HG03135 (cell line): ENCODE data around the gene RAP1GDS1.
"Not testable (repeated sequence)": the region's sequence is repeated elsewhere in the genome, so short reads cannot be mapped to it uniquely, and the experiment has no call there.

Source experiments
- ATAC-seq: cut with Tn5 transposase; IDR thresholded peaks from one replicate; pipeline ENCODE4 v1.9.1; 2021; ENCODE audit warnings: mild to moderate bottlenecking, moderate library complexity; ENCODE audit not compliant: unreplicated experiment

Gene RAP1GDS1

DNA sequence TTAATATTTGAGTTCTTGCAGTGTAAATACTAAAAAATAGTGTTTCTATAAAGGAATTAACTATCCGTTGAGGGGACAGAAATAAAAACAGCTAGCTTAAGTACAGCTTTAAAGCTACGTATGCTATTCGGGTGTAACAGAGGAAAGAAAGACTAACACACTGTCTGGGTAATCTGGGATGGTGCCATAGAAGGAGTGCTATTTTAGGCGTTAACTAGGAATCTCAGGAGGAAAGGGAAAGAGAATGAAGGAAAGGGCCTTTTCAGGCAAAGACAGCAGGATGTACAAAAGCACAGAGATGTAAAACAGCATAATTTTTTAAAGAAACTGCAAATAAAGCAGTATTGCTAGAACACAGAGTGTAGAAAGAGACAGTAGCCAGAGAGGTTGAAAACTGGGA is 161.8 kb downstream of the RAP1GDS1 start:
- no peak for ATAC-seq

DNA sequence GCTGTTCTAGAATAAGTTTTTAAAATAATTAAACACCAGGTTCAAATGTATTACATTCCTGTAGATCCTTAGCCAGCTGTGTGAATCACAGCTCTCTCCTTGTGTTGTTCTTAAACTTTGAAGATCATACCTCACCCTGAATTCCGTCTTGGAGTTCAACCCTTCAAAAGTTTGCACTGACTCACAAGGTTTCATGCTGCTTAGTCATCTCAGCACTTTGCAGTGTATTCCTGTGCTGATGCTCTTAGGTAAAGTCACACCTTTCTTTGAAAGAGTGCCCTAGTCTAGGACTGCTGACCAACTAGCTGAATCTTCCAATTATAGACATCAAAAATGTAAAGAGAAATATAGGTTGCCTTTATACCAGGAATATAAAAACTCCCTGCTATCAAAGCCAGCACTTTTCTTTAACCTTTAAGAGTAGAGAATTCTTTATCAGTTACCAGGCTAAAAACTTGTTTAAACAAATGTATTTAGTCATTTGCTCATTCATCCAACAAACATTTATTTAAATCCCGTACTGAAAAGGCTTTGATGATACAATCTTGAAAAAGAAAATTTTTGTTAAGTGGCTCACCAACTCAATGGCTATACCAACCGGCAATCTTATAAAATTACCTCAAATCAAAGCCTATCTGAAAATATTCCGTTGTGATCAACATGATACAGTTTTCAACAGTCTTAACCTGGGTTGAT is 169.7 kb downstream of the RAP1GDS1 start:
- ATAC-seq, result no peak

DNA sequence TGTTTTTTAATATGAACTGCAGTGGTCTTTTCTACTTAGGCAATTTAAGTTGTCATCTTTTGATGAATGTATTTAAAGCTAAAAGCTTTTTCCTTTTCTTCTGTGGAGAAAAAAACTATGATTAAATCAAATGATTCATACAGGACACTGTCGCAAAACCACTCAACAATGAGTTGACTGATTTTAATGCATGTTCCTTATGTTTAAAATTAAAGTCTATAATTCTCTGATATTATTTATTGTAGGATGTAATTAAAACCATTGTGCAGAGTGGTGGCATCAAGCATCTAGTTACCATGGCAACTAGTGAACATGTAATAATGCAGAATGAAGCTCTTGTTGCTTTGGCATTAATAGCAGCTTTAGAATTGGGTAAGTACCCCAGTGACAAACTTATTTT is 172.5 kb downstream of the RAP1GDS1 start:
- ATAC-seq, result no peak

DNA sequence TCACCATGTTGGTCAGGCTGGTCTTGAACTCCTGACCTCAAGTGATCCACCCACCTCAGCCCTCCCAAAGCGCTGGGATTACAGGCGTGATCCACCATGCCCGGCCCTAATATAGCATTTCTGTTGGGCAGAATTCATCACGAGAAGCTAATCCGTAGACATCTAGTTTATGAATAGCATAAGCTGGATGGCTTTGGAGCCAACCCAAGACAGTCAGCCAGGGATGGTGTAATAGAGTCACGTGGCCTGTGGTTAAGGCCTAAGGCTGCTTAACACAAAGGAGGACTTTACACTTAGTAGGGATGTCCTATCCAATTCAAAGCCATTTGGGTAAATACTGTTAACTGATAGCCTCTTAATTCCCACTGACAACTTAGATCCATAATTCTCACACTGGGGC is 173.6 kb downstream of the RAP1GDS1 start:
- ATAC-seq, result no peak

DNA sequence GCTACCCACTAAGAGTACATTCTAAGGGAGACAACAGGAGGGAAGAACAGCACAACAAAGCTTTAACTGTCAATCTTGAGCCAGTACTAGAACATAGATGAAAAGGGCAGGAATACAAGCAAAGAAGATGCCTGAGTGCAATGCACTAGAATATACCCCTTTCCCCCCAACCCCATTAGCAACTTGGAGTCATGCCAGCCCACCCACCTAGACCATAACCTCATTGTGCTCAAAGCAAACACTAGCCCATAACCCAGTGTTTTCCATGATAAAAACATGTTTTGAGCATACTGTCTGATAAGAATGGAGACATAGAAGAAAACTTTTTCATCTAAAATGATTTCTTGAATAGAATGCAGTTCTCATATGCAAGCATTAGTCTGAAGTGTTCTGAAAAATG is 183.2 kb downstream of the RAP1GDS1 start:
- ATAC-seq, result no peak

DNA sequence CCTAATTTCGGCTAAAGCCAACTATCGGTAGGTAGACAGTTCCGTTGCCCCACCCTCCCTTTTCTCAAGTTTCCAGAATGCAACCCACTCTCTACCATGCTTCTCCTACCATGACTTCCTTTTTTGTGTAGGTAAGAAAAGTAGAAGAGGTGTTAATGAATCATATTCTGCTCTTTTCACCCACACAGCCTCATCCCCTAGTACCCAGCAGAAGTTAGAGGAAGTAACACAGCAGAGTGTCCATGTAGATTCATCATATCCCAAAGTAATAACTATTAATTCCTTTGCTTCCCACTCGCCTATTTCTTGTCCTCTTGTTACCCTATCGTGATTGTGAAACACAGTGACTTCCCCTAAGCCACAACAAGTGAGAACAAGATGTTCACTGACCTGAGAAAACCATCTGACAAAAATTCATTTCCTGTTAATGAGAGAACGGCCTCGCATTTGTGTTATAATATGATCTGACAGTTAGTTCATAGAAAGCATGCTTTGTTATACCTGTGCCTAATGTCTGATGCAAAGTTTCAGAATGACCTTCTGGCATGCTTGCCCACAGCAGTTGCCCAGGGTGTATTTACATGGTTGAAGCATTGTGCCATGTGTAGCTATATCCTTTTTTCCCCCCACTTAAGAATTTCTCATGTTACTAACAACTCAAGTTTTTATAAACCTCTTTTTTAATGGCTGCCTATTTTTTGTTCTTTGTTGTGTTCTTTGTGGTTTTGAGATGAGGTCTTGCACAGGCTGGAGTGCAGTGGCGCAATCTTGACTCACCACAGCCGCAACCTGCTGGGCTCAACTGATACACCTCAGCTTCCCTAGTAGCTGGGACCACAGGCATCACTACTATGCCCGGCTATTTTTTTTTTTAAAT is 185.6 kb downstream of the RAP1GDS1 start:
- ATAC-seq, result peak; percentile 85

DNA sequence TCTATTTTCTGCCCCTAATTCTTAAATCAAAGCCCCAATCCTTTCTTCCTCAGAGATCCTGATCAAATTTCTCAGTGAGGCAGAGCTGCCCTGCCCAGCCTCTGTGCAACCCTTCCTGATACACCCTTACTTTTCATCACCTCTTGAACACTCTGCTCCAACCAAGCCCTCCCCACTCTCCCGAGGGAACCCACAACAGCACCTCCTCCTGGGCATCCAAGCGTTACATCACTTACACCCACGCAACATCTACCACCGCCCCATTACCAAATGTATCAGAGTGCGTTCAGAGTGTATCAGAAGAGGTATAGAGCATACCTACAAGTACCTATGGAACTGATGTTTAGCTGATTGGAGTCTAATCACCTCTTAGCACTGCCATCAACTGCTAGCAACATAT is 186.5 kb downstream of the RAP1GDS1 start:
- ATAC-seq, result no peak

DNA sequence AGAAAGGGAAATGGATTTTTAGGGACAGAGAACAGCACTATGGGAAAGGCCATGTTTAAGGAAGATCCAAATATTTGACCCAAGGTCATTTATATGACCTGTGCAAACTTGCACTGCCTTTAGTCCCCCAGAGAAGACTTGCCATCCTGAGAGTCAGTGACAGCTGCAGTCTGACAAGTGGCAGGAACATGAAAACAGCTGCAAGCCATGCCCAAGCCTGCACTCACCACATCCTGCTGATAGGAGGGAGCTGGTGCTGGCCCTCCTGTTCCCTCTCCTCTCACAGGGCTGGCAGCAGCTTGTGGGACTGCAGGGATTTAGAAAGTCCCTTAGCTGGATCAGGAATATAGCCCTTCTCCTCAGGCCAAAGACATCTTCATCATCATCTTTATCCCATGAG is 187.7 kb downstream of the RAP1GDS1 start:
- no peak for ATAC-seq

DNA sequence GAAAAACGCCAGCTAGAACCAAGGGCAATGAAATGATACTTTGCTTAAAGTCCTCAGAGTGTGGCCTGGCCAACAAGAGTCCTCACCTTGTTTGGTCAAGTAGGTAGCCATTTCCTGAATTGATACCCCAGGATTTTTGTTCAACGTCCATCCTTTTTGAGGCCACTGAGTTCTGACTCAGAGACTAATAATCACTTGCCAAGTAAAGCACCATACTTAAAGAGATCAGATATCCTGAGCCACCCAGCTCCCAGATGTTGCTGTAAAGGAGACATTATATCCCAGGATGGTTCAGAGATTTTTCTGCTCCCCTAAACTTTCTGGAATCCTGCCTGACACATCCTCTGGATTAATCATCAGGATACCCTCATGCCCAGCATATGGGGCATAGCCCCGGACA is 190.9 kb downstream of the RAP1GDS1 start:
- ATAC-seq, result no peak

DNA sequence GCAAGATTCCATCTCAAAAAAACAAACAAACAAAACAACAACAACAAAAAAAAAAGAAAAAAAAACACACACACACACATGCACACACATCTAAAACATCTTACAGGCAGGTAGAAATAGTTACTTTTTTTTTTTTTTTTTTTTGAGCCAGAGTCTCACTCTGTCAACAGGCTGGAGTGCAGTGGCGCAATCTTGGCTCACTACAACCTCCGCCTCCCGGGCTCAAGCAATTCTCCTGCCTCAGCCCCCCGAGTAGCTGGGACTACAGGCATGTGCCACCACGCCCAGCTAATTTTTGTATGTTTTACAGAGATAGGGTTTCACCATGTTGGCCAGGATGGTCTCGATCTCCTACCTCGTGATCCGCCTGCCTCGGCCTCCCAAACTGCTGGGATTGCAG is 196.2 kb downstream of the RAP1GDS1 start:
- not testable (repeated sequence) for ATAC-seq

DNA sequence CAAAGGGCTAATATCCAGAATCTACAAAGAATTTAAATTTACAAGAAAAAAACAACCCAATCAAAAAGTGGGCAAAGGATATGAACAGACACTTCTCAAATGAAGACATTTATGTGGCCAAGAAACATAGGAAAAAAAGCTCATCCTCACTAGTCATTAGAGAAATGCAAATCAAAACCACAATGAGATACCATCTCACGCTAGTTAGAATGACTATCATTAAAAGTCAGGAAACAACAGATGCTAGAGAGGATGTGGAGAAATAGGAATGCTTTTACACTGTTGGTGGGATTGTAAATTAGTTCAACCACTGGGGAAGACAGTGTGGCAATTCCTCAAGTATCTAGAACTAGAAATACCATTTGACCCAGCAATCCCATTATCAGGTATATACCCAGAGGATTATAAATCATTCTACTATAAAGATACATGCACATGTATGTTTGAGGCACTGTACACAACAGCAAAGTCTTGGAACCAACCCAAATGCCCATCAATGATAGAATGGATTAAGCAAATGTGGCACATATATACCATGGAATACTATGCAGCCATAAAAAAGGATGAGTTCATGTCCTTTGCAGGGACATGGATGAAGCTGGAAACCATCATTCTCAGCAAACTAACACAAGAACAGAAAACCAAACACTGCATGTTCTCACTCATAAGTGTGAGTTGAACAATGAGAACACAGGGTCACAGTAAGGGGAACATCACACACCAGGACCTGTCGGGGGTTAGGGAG is 200.1 kb downstream of the RAP1GDS1 start:
- not testable (repeated sequence) for ATAC-seq

DNA sequence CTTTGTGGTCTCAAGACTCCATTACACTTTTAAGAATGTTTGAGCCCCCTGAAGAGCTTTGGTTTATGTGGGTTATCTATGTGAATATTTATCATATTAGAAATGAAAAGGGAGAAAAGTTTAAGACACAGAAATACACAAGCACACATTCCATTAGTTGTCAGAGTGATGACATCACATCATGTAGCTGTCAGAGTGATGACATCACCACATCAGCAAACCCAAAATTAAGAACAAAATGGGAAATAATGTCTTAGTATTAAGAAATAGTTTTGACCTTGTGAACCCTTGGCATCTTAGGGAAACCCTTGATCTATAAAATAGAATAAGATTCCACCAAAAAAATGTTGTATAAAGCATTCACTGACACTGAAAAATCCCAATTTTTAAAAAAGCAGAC is 201.3 kb downstream of the RAP1GDS1 start:
- no peak for ATAC-seq

DNA sequence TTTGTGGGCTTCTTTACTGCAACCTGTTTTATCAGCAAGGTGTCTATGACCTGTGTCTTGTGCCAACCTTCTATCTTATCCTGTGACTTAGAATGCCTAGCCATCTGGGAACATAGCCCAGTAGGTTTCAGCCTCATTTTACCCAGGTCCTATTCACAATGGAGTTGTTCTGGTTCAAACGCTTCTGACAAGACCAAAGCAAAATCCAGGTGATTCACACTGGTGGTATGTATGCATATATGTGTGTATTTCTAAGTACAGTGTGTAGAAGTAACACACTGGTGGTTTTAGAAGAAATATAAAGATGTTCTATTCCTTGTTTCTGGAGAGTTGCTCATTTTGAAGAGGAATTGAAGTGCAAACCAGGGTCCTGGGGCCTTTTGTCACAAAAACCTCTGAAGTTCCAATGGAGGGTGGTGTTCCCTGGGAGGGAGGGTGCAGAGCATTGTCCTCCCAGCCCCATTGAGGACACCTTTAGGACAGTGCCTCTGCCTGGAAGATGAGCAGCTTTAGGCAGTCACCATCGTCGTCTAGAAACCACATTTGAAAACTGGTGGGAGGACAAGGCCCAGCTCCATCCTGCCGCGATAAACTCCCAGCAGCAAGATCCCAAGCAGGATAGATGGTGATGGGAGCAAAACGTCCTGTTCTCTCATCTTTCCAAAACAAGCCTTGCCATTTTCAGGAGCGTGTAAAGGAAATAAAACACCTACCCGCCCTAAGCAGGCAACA is 205.8 kb downstream of the RAP1GDS1 start:
- ATAC-seq, result peak; percentile 15

DNA sequence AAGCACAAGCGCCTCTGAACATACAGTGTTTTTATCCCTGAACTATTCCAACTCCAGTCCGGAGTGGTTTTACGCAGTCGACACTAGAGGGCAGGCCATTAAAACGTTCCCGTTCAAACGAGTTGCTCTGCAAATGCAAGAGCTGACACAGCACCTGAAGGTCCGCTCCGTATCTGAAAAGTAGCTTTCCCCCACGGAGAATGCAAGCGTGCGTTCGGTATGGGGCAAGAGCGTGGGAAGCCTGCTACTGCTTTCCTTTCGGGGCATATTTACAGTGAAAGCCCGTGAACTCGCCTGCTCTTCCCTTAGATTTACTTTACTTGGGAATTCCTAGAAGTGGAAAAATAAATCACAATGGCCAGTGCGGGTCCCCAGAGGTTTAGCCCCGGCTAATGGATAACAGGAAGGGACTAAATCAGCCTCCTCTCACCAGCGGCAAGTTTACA is 206.5 kb downstream of the RAP1GDS1 start:
- peak; percentile 95 for ATAC-seq

DNA sequence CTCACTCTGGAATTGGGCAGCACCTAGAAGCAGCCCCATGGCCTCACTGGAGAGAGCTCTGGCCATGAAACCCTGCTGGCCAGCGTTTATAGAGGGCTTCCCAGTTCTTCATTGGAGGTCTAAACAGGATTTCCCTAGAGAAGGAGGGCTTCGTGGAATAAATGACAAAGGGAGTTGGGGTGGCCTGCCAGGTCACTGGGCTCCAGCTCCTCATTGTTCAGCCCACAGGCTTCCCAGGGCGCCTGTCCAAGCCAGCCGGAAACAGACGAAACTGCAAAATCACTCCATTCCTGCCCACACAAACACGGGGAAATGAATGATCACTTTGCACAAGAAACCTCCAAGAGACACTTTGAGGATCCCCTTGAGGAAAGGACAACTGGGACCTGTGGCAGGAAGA is 207.5 kb downstream of the RAP1GDS1 start:
- no peak for ATAC-seq

DNA sequence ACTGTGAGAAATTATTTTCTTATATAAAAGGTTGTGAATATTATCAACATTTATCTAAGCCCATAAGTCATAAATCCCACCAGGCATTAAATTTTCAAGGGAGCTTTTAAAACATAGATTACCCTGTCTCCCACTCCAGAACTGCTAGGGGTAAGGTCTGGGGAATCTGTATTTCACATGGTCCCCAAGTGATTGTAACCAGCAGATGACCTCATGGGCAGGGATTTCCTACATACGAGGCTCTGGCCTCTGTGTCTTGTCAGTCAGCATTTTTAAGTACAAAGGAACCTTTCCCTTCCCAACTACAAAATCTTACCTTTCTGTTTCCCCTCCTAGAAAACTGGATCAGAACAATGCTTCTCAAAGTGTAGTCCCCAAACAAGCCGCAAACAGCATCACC is 208.6 kb downstream of the RAP1GDS1 start:
- no peak for ATAC-seq

DNA sequence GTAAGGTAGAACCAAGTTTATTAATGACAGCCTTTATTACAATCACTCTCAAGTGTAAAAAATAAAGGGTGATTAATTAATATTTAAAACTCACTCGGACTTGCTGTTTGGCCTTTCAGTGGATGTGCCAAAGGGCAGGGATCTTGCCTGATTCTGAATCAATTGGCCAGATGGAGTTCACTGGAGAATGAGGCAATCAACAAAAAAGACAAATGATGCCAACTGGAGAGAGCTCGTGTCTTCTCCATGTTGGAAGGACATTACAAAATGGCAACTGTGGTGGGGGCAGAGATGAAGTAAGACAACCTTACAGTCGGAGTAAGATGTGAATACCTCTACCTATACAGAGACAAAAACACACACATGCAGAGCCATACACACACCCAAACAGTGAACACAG is 209.2 kb downstream of the RAP1GDS1 start:
- ATAC-seq, result no peak

DNA sequence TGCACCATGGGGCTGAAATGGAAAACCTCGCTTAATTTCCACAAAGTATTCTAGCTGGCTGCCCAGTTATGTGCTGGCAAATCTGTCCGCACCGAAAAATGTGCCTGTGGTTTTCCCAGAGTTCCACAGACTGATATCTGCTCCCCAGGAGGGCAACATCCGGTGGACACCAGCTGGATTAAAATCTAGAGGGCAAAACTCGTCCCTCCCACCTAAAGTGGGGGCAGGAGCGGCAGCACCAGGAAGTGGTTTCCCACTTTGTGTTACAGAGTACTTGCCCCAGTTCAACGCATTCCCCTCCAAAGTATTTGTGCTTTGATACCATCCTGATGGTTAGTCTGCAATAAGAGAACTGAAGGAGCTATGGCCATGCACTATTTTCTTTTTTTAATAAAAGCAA is 209.6 kb downstream of the RAP1GDS1 start:
- ATAC-seq, result no peak

DNA sequence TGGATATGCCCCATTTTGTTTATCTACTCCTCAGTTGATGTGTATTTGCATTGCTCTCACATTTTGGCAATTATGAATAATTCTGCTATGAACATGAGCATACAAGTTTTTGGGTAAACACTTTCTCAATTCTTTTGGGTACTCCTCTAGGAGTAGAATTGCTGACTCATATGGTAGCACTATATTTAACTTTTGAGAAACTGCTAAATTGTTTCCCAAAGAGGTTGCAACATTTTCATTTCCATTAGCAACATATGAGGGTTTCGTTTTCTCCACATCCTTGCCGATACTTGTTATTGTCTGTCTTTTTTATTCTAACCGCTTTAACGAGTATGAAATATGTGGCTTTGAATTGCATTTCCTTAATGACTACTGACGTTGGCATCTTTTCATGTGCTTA is 211.9 kb downstream of the RAP1GDS1 start:
- no peak for ATAC-seq

DNA sequence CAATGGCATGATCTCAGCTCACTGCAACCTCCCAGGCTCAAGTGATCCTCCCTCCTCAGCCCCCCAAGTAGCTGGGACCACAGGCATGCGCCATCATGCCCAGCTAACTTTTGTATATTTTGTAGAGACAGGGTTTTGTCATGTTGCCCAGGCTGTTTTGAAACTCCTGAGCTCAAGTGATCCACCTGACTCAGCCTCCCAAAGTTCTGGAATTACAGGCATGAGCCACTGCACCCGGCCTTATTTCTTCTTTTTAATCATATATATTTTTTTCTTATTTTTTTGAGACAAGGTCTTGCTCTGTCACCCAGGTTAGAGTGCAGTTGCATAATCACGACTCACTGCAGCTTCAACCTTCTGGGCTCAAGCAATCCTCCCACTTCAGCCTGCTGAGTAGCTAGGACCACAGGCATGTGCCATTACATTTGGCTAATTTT is 213.2 kb downstream of the RAP1GDS1 start:
- ATAC-seq, result no peak

DNA sequence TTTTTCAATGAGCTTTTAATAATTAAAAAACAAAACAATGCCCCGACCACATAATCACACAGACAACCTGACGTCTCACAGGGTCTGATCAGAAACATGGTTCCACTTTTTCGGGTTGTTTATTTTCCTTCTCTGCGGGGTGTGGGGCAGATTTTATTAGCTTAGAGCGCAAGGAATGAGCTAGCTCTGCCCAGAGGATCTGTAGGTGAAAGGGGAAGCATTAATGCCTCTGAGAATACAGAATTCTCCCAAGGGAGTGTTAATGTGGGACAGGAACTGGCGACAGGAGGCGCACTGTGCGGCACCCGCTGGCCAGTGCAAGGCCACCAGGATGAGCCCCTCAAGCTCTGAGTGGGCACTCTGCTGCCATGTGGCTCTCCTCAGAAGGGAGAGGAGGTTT is 215.7 kb downstream of the RAP1GDS1 start:
- ATAC-seq, result no peak
